B cell (primary cell): ENCODE measurements around the gene CTBP2. TPM values are rescaled to one million over a fixed set of nuclear protein-coding genes. Genes with fewer than 3 reads are reported as not detected.

Source experiments
- ATAC-seq: fragments of 200-7000 bp; cut with Tn5 transposase; one replicate; pipeline ENCODE4 v1.10.0; 2021; ENCODE audit warnings: low read depth, mild to moderate bottlenecking, moderate number of reproducible peaks, moderate library complexity
- CTCF ChIA-PET: fragments of 350-600 bp; sonication (Branson Sonifier 250); formaldehyde crosslinking; loops from one replicate; lab custom pipeline; 2021; ENCODE audit warnings: antibody characterized with exemption, inconsistent platforms; lab: Charles Lee
- POLR2A ChIA-PET: fragments of 350-600 bp; sonication (Branson Sonifier 250); formaldehyde crosslinking; loops from one replicate; lab custom pipeline; 2021; ENCODE audit warnings: antibody characterized with exemption; lab: Charles Lee
- DNase-seq: peaks from one replicate; pipeline ENCODE4 v3.0.0; 2013
- H2AFZ ChIP-seq: 2 replicates; pipeline ENCODE4 v1.6.1; 2012; ENCODE audit warnings: mild to moderate bottlenecking, low read depth, low read length; ENCODE audit not compliant: insufficient read depth, poor library complexity, severe bottlenecking
- H3K27ac ChIP-seq, 2 donors: 1 replicate in 1 of 2; 2 replicates in 1 of 2; pipeline ENCODE4 v1.5.1; 2012 to 2013; ENCODE audit warnings: low read length in 2 of 2, mild to moderate bottlenecking in 2 of 2, moderate library complexity in 1 of 2
- H3K27me3 ChIP-seq, 4 experiments: fragments of 200-600 bp in 1 of 4; sonication (generic) in 1 of 4; replicated peaks in 1 of 4; 1 replicate in 2 of 4; 2 replicates in 2 of 4; pipeline versions ENCODE4 v1.6.1 to v1.7.0; 2013 to 2016; ENCODE audit warnings: low read length in 3 of 4, mild to moderate bottlenecking in 2 of 4, mixed read lengths in 1 of 4, moderate library complexity in 1 of 4; ENCODE audit not compliant: insufficient read depth in 4 of 4, control insufficient read depth in 3 of 4; ENCODE audit errors: control extremely low read depth in 1 of 4
- H3K36me3 ChIP-seq, 2 experiments: replicated peaks in 1 of 2; 1 replicate in 1 of 2; 2 replicates in 1 of 2; pipeline versions ENCODE4 v1.6.1 to v1.7.1; 2013; ENCODE audit warnings: low read length in 1 of 2; ENCODE audit not compliant: insufficient read depth in 2 of 2, control insufficient read depth in 1 of 2; ENCODE audit errors: control extremely low read depth in 1 of 2, extremely low read depth in 1 of 2
- H3K4me1 ChIP-seq, 2 donors: fragments of 200-600 bp in 1 of 2; sonication (generic) in 1 of 2; 1 replicate in 1 of 2; 2 replicates in 1 of 2; pipeline versions ENCODE4 v1.5.1 to v1.6.1; 2013 to 2017; ENCODE audit warnings: low read length in 2 of 2; ENCODE audit not compliant: control insufficient read depth in 2 of 2, insufficient read depth in 2 of 2
- H3K4me2 ChIP-seq: replicated peaks from 2 replicates; pipeline ENCODE3; 2012; ENCODE audit warnings: mild to moderate bottlenecking, low read depth, low read length; ENCODE audit not compliant: poor library complexity, severe bottlenecking
- H3K4me3 ChIP-seq, 5 experiments: fragments of 200-600 bp in 1 of 5; sonication (generic) in 1 of 5; 1 replicate in 3 of 5; 2 replicates in 2 of 5; pipeline versions ENCODE4 v1.5.1 to v1.7.0; 2011 to 2016; ENCODE audit warnings: low read length in 4 of 5, mild to moderate bottlenecking in 4 of 5, low read depth in 2 of 5, control low read depth in 1 of 5, moderate library complexity in 1 of 5; ENCODE audit not compliant: insufficient read depth in 1 of 5; ENCODE audit errors: control extremely low read depth in 1 of 5, extremely low read depth in 1 of 5
- H3K79me2 ChIP-seq: fragments of 200-600 bp; sonication (generic); one replicate; pipeline ENCODE4 v1.6.0; 2016; ENCODE audit warnings: low read length; ENCODE audit not compliant: control insufficient read depth, insufficient read depth
- H3K9ac ChIP-seq: fragments of 200-600 bp; sonication (generic); 2 replicates; pipeline ENCODE4 v1.6.1; 2017; ENCODE audit warnings: mild to moderate bottlenecking, low read length, moderate library complexity
- H3K9me3 ChIP-seq, 3 donors: one replicate each; pipeline versions ENCODE4 v1.6.1 to v1.7.1; 2013; ENCODE audit warnings: low read length in 2 of 3; ENCODE audit not compliant: control insufficient read depth in 2 of 3, insufficient read depth in 1 of 3; ENCODE audit errors: control extremely low read depth in 1 of 3
- H4K20me1 ChIP-seq: 2 replicates; pipeline ENCODE4 v1.6.0; 2012; ENCODE audit warnings: mild to moderate bottlenecking, low read length; ENCODE audit not compliant: insufficient read depth, control insufficient read depth, poor library complexity, severe bottlenecking
- H3K27ac Mint-ChIP-seq: one replicate; pipeline ENCODE4 v1.8.0; 2021; ENCODE audit warnings: mixed read lengths
- H3K27me3 Mint-ChIP-seq: one replicate; pipeline ENCODE4 v1.8.0; 2021; ENCODE audit warnings: mixed read lengths
- H3K4me1 Mint-ChIP-seq: one replicate; pipeline ENCODE4 v1.8.0; 2021; ENCODE audit warnings: mixed read lengths
- H3K4me3 Mint-ChIP-seq: one replicate; pipeline ENCODE4 v1.8.0; 2021; ENCODE audit warnings: mixed read lengths
- H3K9me3 Mint-ChIP-seq: one replicate; pipeline ENCODE4 v1.8.0; 2022; ENCODE audit warnings: mixed read lengths; ENCODE audit not compliant: insufficient read depth
- EZH2 ChIP-seq: IDR thresholded peaks from 2 replicates; pipeline ENCODE4 v1.6.1; 2012; ENCODE audit warnings: borderline replicate concordance, low read depth, mild to moderate bottlenecking, moderate library complexity, low read length; ENCODE audit not compliant: insufficient read depth, poor library complexity, severe bottlenecking
- WGBS: methylation state at CpG from one replicate; pipeline ENCODE4 v1.1.5; 2013; ENCODE audit warnings: missing lambda C conversion rate; ENCODE audit not compliant: insufficient coverage; 5-methylcytosine and 5-hydroxymethylcytosine counted together
- intact Hi-C: fragments of 100-400 bp; cut with micrococcal nuclease; formaldehyde crosslinking; loops from one replicate; pipeline ENCODE4 v1.10.0; 2022
- polyA plus RNA-seq: library from polyadenylated mRNA; depleted of rRNA; stranded (reverse); fragments of >200 nt; gene quantifications from 2 replicates; pipeline ENCODE4 v1.2.3, GENCODE V29; 2012
- total RNA-seq, 2 donors: library from RNA; stranded (reverse); fragments of 120-200 nt in 1 of 2; gene quantifications; 1 replicate in 1 of 2; 2 replicates in 1 of 2; pipeline versions ENCODE4 v1.2.3 to v1.2.4, GENCODE V29; 2013 to 2022
- TF ChIP-seq, protein P1 (sequence below): fragments of 200-600 bp; IDR thresholded peaks from one replicate; pipeline ENCODE4 v1.8.0; 2022; ENCODE audit warnings: antibody characterized with exemption, mild to moderate bottlenecking

Gene CTBP2
- total and polyA plus RNA-seq, 2 donors (not counting 1 experiment from before 2014, with no cell fraction given): 0.39 to 0.85 TPM

DNA sequence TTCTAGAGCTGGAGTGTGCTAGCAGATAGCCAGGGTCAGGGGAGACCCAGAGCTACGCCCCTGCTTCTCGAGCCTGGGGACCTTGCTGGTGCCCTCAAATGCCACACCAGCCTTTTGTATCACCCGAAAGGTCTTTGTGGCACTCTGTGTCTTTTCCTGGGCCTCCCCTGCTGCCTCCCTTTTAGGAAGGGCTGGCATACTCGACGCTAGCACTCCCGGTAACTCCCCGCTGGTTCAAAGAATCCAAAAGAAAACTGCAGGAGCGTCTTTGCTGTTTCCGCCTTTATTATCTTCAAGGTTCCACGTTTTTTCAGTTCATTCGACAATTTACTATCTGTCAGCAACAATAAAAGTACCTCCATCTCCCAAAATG lies 36.3 kb downstream of the CTBP2 start:
- H4K20me1 ChIP-seq: no peaks in the 10 kb centered on the region
- ATAC-seq (no peak), DNase-seq (no peak)
- 89% methylated on average over 8 of the region's 11 CpGs for WGBS
- Mint-ChIP-seq H3K9me3 (no peaks in the 10 kb centered on the region), H3K27ac (no peak overlapping the region), H3K27me3 (peaks cover 18% of the 10 kb centered on the region), H3K4me1 (no peaks in the 10 kb centered on the region), H3K4me3 (no peak overlapping the region)
- no peaks in the 10 kb centered on the region for H3K79me2 ChIP-seq
- H3K36me3 ChIP-seq: no peaks in the 10 kb centered on the region
- no peak overlapping the region for H3K4me2 ChIP-seq
- H3K27me3 ChIP-seq: no peaks in the 10 kb centered on the region
- ChIA-PET POLR2A (no interaction called here), CTCF (no interaction called here)
- H3K9ac ChIP-seq: no peak overlapping the region
- TF ChIP-seq, protein P1, sequence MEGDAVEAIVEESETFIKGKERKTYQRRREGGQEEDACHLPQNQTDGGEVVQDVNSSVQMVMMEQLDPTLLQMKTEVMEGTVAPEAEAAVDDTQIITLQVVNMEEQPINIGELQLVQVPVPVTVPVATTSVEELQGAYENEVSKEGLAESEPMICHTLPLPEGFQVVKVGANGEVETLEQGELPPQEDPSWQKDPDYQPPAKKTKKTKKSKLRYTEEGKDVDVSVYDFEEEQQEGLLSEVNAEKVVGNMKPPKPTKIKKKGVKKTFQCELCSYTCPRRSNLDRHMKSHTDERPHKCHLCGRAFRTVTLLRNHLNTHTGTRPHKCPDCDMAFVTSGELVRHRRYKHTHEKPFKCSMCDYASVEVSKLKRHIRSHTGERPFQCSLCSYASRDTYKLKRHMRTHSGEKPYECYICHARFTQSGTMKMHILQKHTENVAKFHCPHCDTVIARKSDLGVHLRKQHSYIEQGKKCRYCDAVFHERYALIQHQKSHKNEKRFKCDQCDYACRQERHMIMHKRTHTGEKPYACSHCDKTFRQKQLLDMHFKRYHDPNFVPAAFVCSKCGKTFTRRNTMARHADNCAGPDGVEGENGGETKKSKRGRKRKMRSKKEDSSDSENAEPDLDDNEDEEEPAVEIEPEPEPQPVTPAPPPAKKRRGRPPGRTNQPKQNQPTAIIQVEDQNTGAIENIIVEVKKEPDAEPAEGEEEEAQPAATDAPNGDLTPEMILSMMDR: no peak
- TF ChIP-seq EZH2: no peak
- intact Hi-C loops: no loop called here
- no peaks in the 10 kb centered on the region for H3K9me3 ChIP-seq
- H2AFZ ChIP-seq: no peak overlapping the region
- no peak overlapping the region for H3K4me3 ChIP-seq
- no peaks in the 10 kb centered on the region for H3K4me1 ChIP-seq
- no peak overlapping the region for H3K27ac ChIP-seq

DNA sequence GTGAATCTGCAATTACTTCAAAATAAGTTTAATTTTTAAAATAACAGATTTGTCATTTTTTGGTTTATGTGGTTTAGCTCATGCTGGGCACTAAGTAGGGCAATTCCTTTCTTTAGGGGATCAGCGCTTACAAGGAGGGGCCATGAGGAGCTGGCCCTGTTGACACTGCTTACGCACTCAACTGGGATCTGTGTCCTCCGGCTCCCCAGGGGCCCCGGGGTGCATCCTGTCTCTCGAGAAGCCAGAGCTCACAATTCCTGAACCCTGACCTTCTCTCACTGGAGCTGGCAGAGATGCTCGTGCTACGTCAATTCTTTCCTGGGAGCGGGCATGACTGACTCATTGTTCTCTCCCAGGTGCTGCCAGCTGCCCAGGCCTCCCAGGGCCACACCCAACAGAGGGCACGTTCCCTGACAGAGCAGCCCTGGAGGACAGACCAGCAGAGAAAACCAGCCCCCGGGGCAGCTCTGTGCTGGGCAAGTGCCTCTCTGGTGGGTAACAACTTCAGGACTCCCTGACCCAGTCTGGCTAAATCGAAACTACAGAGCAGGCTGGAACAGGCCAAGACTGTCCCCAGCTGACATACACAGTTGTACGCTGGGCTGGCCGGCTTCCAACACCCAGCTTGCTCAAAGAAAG lies 36.8 kb downstream of the CTBP2 start:
- Histone ChIP-seq H3K4me1 (no peaks in the 10 kb centered on the region), H3K79me2 (no peaks in the 10 kb centered on the region), H3K27me3 (no peaks in the 10 kb centered on the region), H3K9me3 (no peaks in the 10 kb centered on the region), H3K9ac (no peak overlapping the region), H3K4me2 (no peak overlapping the region), H3K4me3 (no peak overlapping the region), H3K36me3 (no peaks in the 10 kb centered on the region), H3K27ac (no peak overlapping the region), H4K20me1 (no peaks in the 10 kb centered on the region), H2AFZ (no peak overlapping the region)
- no peak overlapping the region for H3K27ac Mint-ChIP-seq
- TF ChIP-seq, protein P1: no peak
- no peak for TF ChIP-seq EZH2
- no peak overlapping the region for H3K4me3 Mint-ChIP-seq
- DNase-seq (no peak), ATAC-seq (no peak)
- H3K27me3 Mint-ChIP-seq: peaks cover 18% of the 10 kb centered on the region
- intact Hi-C loops: no loop called here
- WGBS: 86% methylated on average over 13 of the region's 13 CpGs
- ChIA-PET CTCF (no interaction called here), POLR2A (no interaction called here)
- no peaks in the 10 kb centered on the region for H3K9me3 Mint-ChIP-seq
- H3K4me1 Mint-ChIP-seq: no peaks in the 10 kb centered on the region
